GM18909 (cell line): ENCODE results near the gene DPP10.
"Not testable (repeated sequence)": the region's sequence is repeated elsewhere in the genome, so short reads cannot be mapped to it uniquely, and the experiment has no call there.

Source experiments
- ATAC-seq: cut with Tn5 transposase; IDR thresholded peaks from one replicate; pipeline ENCODE4 v1.9.1; 2021; ENCODE audit warnings: mild to moderate bottlenecking; ENCODE audit not compliant: unreplicated experiment, poor library complexity

DPP10 gene

DNA sequence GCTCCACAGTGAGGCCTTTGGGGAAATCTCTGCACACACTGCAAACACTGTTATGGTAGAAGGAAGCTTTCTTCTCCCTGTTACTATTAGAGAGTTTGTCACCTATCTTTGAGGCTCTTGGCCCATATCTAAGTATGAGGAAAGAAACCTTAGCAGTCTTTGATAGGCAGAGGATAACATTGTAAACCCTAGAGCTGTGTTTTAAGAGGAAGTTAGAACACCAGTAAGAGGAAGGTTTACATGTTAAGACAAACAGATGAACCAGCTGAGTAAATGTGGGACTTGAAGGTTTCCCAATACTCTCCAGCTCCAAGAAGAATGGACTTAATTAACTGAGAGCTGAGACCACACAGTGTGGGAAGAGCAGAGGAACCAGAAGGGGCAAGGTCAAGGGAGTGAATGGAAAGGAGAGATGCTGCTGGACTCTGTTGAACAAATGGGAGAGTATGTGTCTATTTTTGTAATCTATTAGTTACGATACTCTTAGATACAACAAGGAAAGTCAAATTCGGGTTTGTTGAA, 257.0 kb downstream of the DPP10 start:
- no peak for ATAC-seq

DNA sequence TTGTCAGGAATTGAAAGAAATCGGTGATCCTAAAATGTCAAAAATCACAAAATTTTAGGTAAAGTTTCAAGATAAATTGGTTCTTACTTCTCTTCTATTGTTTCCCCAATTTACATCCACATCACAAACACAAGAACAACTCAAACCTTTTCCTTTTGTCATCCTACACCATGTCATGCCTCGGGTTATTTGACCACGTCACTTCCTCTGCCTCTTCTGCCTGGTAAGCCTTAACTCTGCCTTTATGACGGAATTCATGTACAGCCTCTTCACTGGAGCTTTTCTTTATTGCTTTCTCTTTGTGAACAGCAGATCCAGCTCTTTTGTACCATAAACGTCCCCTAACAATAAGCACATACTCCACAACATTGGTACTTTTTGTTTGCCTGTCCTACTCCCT, 258.0 kb downstream of the DPP10 start:
- no peak for ATAC-seq

DNA sequence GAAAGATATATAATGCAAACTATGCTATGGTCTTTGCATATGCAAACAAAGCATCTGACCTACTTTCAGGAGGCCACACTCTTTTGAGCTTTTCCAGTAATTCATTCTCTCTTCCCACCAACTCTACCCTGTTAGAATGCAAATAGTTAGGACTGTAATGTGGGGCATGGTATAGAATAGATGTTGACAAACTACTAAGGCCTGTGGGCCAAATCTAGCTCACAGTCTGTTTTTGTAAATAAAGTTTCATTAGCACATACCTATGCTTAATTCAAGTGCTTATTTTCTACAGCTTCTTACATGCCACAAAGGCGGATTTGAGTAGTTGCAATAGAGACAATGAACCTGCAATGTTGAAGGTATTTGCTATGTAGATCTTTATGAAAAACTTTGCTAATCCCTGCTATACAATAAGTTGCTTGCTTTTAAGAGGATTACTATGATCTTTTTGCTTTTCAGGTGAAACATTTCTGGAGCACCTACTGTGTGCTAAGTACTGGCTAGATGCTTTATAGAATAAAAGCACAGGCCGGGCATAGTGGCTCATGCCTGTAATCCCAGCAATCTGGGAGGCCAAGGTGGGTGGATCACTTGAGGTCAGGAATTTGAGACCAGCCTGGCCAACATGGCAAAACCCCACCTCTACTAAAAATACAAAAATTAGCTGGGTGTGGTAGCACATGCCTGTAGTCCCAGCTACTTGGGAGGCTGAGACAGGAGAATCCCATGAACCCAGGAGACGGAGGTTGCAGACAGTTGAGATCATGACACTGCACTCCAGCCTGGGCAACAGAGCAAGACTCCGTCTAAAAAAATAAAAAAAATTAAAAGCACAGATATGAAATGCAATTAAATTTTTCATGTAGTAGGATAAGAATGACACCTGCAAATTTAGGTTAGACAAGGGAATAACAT, 267.8 kb downstream of the DPP10 start:
- ATAC-seq, result no peak

DNA sequence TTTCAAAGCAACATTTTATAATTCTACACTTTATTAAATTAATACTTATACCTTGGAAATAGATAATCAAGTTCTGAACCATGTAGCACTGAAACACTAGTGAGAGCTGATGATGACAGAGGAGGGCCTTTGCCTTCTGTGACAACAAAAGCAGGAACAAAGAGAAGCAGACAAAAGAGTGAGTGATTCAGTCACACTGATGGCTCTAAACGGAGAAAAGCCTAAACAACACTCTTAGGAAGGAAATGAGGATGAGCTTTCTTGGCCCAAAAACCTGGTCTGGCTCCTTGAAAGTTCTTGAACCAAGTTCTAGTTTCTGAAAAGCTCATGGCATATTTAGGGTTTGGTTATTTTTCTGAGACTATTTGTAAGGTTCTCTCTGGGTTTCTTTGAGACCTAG, 271.9 kb downstream of the DPP10 start:
- no peak for ATAC-seq

DNA sequence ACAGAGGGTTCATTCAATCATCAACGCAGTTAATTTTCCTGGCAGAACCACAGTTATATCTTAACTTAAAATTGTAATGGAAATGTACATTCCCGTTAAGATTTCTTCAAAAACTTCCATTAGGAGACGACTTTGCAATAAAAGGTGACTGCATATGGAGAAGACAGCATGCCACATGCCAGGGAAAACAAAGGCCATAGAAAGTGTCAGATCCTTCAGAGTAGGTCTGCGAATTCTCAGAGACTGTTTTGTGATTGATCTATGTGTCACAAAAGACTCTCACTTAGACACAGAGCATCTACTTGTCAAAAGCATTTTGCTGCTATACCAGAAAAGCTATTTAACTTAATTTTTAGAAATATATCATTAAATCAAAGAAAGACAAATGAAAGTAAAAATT, 274.6 kb downstream of the DPP10 start:
- ATAC-seq, result no peak

DNA sequence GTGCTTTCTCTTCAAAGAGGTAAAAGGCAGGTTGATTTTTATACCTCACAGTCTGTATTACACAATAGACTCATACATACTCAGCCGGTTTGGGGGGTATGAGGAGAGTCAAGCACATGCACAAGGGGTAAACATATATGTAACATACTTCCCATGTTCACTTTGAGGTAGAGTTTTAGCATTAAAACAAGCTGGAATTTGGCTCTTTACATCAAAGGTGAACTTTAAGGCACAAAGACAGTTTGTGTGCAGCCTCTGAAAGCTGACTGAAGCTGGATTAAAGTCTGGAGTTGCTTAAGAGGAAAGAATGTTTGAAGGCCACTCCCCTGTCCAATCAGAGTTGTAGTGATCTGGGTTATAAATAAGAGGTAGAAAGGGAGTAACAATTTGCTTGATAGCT, 282.0 kb downstream of the DPP10 start:
- no peak for ATAC-seq

DNA sequence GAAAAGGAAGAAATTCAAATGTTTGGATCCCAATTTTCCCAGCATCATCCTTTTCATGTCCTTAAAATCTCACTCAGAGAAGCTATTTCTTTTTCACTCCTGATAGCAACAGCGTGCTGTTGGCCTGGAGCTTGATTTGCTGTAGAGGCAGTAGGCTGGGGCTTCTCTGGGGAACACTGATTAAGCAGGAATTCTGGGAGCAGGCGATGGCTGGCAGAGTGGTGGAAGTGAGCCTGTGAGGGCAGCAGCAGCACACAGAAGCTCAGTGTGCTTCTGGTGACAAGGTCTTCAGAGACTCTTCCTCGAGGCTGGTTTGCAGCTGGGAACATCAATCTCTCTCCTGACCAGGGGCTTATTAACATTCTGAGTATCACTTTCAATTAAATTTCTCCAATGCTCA, 284.6 kb downstream of the DPP10 start:
- ATAC-seq, result no peak

DNA sequence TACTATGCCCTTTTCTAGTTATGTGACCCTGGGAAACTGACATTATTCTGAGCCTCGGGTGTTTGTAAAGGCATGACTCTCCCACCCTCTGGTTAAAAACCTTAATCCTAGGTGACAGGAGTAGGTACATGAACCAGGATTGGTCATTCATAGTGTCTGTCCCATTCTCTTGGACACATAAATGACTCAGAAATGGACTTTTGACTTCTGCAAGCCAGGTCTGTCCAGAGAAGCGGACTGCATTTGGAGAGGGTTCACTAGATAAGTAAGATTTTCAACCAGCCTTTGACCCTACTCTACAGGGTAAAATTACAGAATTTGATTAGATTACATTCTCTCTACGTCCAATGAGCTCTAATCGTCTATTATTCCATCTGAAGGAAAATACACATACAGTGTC, 285.9 kb downstream of the DPP10 start:
- no peak for ATAC-seq

DNA sequence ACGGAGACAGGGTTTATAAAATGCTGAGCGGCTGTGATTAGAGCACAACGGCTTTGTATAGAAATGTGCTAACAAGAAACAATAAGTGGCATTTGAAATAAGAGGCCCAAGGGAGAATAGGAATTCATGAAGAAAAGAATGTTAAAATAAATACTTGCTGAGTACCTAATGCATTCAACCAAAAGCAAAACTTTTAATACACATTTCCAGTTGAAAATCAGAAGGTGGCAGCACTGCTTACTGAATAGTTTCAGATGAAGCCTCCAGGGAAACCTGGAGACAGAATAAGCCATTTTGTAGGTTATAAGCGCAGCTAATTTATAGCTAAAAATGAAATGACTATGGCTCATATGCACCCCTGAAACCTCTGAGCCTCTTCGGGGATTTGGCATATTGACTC, 286.6 kb downstream of the DPP10 start:
- ATAC-seq, result no peak

DNA sequence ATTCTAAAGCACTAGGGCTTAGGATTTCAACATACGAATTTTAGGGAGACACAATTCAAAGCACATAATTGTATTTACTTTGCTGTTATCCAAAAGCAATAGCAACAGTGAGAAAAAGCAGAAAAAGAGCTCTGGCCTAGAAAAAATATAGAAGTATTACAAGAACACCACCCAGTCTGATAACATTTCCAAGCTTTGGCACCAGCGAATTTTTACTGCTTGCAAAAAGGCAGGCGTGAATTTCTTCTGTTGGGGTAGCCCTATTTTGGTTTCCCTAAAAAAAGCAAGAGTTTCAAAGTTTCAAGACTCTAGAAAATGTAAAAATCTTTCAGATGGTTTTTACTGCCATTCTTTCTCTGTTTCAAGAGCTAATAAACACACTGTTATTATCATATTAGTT, 292.7 kb downstream of the DPP10 start:
- no peak for ATAC-seq

DNA sequence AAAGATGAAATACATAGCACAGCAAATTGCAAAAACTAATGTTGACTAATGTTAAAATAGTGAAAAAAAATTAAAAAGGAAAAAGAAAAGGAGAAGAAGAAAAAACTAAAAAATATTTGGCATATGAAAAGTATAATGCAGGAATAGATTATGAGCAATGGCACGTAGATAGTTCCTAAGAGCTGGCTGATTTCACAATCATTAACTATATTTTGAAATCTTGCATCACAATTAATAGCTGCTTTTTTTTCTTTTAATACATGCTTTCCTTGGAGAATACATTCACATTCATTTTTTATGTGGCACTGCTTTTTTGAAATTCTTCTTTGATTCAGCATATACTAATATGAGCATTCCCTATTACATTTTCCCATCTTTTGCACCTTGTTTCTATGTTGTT, 299.8 kb downstream of the DPP10 start:
- ATAC-seq, result no peak

DNA sequence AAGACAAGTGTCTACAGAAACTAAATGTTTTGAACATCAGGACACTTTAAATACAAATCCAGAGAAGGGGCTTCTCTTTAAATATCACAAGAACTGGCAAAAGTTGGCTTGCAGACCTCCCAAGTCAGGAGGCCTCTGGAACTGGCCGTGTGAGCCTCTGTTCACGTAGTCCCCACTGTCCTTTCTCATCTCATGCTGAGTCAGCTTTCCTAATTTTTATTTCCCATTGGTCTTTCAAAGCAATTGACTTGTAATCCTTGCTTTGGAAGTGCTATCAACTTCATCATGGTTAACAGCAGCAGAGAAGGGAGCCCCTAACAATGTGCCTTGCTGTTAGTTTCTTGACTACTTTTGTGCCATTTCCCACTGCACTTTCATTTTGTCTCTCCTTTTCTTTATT, 303.3 kb downstream of the DPP10 start:
- ATAC-seq, result no peak

DNA sequence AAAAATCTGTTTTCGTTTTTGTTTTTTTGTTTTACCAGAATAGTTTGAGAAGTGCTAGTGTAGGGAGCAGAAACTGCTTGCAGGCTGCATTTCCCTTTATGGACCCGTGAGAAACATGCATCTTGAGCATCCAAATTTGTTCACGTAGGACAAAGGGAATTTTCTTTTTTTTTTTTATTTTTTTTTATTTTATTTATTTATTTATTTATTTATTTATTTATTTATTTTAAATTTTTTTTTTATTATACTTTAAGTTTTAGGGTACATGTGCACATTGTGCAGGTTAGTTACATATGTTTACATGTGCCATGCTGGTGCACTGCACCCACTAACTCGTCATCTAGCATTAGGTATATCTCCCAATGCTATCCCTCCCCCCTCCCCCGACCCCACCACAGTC, 305.7 kb downstream of the DPP10 start:
- not testable (repeated sequence) for ATAC-seq

DNA sequence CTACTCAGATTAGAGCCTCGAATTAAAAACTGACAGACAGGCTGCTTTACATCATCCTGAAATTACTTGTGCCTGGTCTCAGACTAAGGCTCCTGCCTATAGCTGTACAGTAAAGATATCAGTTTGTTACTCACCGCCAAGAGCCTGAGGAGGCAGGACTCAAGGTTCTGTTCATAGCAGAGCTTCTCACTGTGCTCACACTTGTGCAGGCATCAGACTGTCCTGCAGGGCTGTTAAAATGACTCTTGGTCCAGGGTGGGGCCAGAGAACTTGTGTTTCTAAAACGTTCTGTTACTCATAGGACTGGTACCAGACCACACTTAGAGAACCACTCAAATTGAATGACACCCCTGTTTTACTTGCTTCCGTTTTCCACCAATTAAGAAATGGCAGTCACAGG, 310.0 kb downstream of the DPP10 start:
- no peak for ATAC-seq

DNA sequence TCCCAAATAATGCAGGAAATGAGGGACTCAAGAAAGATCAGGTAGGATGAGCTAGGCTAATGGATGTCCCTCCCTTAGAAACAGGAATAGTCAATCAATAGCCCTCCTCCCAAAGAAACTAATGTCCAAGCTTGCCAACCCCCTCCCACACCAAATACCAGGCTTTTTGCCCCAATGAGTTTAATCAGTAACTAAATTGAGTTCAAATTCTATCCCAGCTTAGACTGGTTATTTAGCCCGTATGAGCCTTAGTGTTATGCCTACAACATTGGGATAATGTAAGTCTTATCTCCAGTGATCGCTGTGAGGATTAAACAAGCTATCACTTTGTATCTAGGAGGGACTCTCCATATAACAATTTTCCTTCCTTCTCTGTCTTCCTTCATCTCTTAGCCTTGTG, 310.7 kb downstream of the DPP10 start:
- ATAC-seq, result no peak

DNA sequence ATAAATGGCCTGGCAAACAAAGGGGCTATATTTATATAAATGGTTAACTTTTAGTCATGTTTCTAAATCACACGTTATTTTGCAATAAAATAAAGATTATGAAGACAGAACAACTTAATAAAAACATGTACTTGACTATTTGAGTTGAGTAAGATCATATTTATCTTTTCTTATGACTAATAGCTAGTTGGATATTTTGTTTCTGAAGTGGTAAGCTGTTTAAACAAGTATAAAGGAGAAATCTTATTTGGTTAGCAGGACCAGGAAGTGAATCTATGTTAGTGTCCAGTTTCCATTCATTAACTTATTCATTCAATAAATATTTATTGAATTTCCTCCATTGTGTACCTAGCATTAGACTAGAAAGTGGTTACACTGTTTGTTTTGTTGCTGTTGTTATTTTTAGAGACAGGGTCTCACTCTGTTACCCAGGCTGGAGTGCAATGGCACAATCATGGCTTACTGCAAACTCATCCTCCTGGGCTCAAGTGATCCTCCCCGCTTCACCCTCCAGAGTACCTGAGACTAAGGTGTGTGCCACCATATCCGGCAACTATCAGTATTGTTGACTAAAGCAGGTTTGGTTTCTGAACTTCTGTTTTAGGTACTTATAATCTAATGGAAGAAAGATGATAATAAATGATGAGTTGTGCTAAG, 312.6 kb downstream of the DPP10 start:
- ATAC-seq, result no peak

DNA sequence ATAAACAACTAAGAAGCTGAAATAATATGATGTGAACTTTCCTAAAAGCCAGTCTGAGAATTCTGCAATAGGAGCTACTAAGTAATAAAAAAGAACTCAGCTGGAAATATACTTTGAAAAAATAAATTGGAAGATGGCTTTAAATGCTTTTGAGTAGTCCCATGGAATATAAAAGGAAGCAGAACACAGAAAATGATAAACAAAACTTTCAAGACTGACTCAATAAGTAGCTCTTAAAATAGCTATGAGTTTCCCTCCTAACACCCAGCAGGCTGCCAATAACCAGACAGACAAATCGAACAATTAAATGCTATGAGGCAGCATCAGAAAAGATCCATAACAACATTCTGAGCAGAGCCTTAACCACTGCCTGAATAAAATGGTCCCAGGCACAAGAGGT, 319.9 kb downstream of the DPP10 start:
- no peak for ATAC-seq

DNA sequence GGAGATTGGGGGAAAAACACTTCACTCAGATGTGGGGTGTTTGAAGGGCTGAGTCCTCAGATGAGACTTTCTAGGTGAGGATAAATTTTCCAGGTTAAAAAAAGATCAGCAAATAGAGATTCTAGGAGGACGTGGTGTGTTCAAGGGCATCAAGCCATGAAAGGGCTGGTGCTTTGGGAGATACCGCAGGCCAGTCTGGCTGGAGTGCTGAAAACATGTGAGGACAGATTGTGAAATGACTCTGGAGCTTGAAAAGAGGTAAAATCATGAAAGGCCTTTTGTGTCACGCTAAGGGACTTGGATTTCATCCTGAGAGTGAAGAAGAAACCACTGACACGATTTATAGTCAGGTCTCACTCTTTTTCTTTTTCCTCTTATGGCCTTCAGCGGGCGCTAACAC, 320.5 kb downstream of the DPP10 start:
- no peak for ATAC-seq

DNA sequence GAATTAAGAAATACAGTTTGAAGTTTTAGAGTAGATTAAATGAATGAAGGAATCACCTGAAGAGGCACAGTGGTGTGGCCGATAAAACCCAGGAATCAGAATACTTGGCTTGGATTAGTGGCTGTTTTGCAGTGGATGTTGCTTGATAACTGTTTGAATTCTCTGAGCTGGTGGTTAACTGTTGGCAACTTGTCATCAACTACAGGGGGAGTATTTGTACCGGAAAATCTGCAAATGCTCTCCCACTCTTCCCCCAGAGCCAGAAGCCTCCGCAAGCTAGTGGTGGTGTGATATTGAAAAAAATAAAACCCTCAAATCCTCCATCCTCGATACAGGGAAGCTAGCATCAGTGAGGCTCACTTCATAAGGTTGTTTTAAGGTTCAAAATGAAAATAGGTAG, 326.7 kb downstream of the DPP10 start:
- ATAC-seq, result no peak

DNA sequence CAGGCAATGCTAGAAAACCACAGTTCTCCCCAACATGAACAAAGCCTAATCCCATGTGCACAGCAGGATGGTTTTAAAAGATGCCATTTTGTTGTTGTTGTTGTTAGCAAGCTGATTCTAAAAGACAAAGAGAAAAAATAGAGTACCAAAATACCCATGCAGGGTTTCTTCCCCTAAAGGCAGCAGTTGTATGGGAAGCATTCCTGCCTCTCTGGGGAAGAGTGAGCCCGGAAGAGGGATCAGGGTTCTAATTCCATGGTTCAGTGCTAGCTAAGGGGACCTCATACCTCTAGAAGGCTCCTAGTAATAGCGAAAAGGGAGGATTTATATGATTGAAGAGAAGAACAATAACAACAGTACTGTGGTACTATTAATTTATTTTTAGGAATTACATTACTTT, 327.6 kb downstream of the DPP10 start:
- no peak for ATAC-seq

DNA sequence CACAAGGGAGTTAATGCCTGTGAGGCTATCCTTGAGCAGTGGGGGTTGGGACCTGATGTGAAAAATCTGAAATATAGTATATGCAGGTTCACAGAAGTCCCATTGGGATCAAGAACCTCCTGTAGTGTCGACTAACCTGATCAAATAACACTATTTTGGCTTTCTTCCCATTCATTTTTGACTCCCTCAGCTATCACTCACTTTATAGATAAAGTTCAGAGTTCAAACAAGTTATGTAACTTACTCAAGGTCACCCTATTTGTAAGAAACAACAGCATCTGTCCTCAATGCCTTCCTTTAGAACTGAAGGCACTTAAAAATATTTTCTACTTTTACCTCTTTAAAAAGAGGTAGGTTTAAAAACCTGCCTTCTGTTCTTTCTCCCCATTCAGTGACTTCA, 341.6 kb downstream of the DPP10 start:
- ATAC-seq, result no peak
